Stimulated activated CD4-positive, alpha-beta T cell treated with anti-CD3 and anti-CD28 coated beads, TNF-alpha, amount 100 ng/mL, for 24 hours (primary cell): ENCODE results near the gene SP8.
"Not testable (repeated sequence)": the region's sequence is repeated elsewhere in the genome, so short reads cannot be mapped to it uniquely, and the experiment has no call there.

Source experiments
- DNase-seq, 3 experiments: peaks; one replicate each; pipeline ENCODE4 v3.0.0-alpha.2; 2020; ENCODE audit warnings: low read depth in 3 of 3

The SP8 gene

GRCh38 chr7:20786779-20787659, at the start of gene SP8:
Gene SP8 (minus strand): TSS chr7:20786886. CDS start chr7:20786798, 88 bp downstream.
- no peak for DNase-seq

- not testable (repeated sequence) for DNase-seq
Measured at GRCh38 chr7:20836424-20836823, 49.7 kb upstream of the SP8 start.

- no peak for DNase-seq
Measured at GRCh38 chr7:20835111-20835750, 48.5 kb upstream of the SP8 start.

GRCh38 chr7:20834656-20835055, 48.0 kb upstream of the SP8 start:
- DNase-seq: no peak

- DNase-seq: no peak
Measured at GRCh38 chr7:20831956-20832355, 45.3 kb upstream of the SP8 start.

- DNase-seq: no peak
Measured at GRCh38 chr7:20831451-20831850, 44.8 kb upstream of the SP8 start.

- DNase-seq: no peak
Measured at GRCh38 chr7:20828947-20829346, 42.3 kb upstream of the SP8 start.

- no peak for DNase-seq
Measured at GRCh38 chr7:20827172-20827571, 40.5 kb upstream of the SP8 start.

- DNase-seq: no peak
Measured at GRCh38 chr7:20826243-20826642, 39.6 kb upstream of the SP8 start.

- DNase-seq: no peak
Measured at GRCh38 chr7:20825555-20825954, 38.9 kb upstream of the SP8 start.

- DNase-seq: not testable (repeated sequence)
Measured at GRCh38 chr7:20821390-20821789, 34.7 kb upstream of the SP8 start.

GRCh38 chr7:20816372-20816959, 29.8 kb upstream of the SP8 start:
- DNase-seq: no peak

GRCh38 chr7:20804345-20804744, 17.7 kb upstream of the SP8 start:
- no peak for DNase-seq

GRCh38 chr7:20799566-20800366, 13.1 kb upstream of the SP8 start:
- no peak for DNase-seq

- no peak for DNase-seq
Measured at GRCh38 chr7:20798694-20799121, 12.0 kb upstream of the SP8 start.

GRCh38 chr7:20798081-20798693, 11.5 kb upstream of the SP8 start:
- DNase-seq: no peak

GRCh38 chr7:20797462-20798080, 10.9 kb upstream of the SP8 start:
- no peak for DNase-seq

GRCh38 chr7:20797042-20797461, 10.4 kb upstream of the SP8 start:
- DNase-seq: no peak

- DNase-seq: no peak
Measured at GRCh38 chr7:20796500-20796899, 9.8 kb upstream of the SP8 start.

GRCh38 chr7:20795881-20796280, 9.2 kb upstream of the SP8 start:
- no peak for DNase-seq

GRCh38 chr7:20795361-20795760, 8.7 kb upstream of the SP8 start:
- DNase-seq: no peak
